ENCODE results near the gene SIPA1L3.

SIPA1L3 gene

GRCh38 chr19:38211766-38212165 lies 304.8 kb downstream of the SIPA1L3 start:
- DNase-seq, result no peak
- no peak overlapping the region for H3K27ac ChIP-seq

GRCh38 chr19:38213469-38213868 lies 306.5 kb downstream of the SIPA1L3 start:
- no peaks in the 10 kb centered on the region for H3K27me3 ChIP-seq (ENCODE audit: insufficient read depth, low read depth, severe bottlenecking)
- no peaks in the 10 kb centered on the region for H3K9me3 ChIP-seq (ENCODE audit: severe bottlenecking)

More at GRCh38 chr19:38211766-38212165, 304.8 kb downstream of the SIPA1L3 start:
- peaks cover 29% of the 10 kb centered on the region for H3K36me3 ChIP-seq
- H3K27me3 ChIP-seq (ENCODE audit: insufficient read depth, low read depth, severe bottlenecking), result no peaks in the 10 kb centered on the region
- no peak overlapping the region for H3K4me3 ChIP-seq (ENCODE audit: low read depth, low read length)
- no peaks in the 10 kb centered on the region for H3K9me3 ChIP-seq (ENCODE audit: severe bottlenecking)
- TF ChIP-seq CTCF (IDR thresholded peaks at IDR 0.05; ENCODE audit: low read depth, low read length), result no peak

GRCh38 chr19:38213911-38214625 lies 307.1 kb downstream of the SIPA1L3 start:
- no peak for DNase-seq
- peaks cover 48% of the 10 kb centered on the region for H3K36me3 ChIP-seq
- no peak overlapping the region for H3K4me3 ChIP-seq (ENCODE audit: low read depth, low read length)
- TF ChIP-seq CTCF (IDR thresholded peaks at IDR 0.05; ENCODE audit: low read depth, low read length), result no peak
- H3K27ac ChIP-seq, result no peak overlapping the region
- H3K27me3 ChIP-seq (ENCODE audit: insufficient read depth, low read depth, severe bottlenecking), result no peaks in the 10 kb centered on the region
- H3K9me3 ChIP-seq (ENCODE audit: severe bottlenecking), result no peaks in the 10 kb centered on the region

More at GRCh38 chr19:38213469-38213868, 306.5 kb downstream of the SIPA1L3 start:
- H3K27ac ChIP-seq, result no peak overlapping the region
- no peak for TF ChIP-seq CTCF (IDR thresholded peaks at IDR 0.05; ENCODE audit: low read depth, low read length)
- H3K4me3 ChIP-seq (ENCODE audit: low read depth, low read length), result no peak overlapping the region
- no peak for DNase-seq
- peaks cover 42% of the 10 kb centered on the region for H3K36me3 ChIP-seq

GRCh38 chr19:38216785-38217641 lies 310.0 kb downstream of the SIPA1L3 start:
- peaks cover 67% of the 10 kb centered on the region for H3K36me3 ChIP-seq
- TF ChIP-seq CTCF (IDR thresholded peaks at IDR 0.05; ENCODE audit: low read depth, low read length), result no peak
- no peak overlapping the region for H3K27ac ChIP-seq
- H3K4me3 ChIP-seq (ENCODE audit: low read depth, low read length), result no peak overlapping the region
- H3K9me3 ChIP-seq (ENCODE audit: severe bottlenecking), result no peaks in the 10 kb centered on the region
- no peaks in the 10 kb centered on the region for H3K27me3 ChIP-seq (ENCODE audit: insufficient read depth, low read depth, severe bottlenecking)
- DNase-seq, result no peak

GRCh38 chr19:38218204-38218603 lies 311.2 kb downstream of the SIPA1L3 start:
- Histone ChIP-seq H3K36me3 (peaks cover 68% of the 10 kb centered on the region), H3K27ac (no peak overlapping the region), H3K9me3 (ENCODE audit: severe bottlenecking) (no peaks in the 10 kb centered on the region), H3K4me3 (ENCODE audit: low read depth, low read length) (no peak overlapping the region), H3K27me3 (ENCODE audit: insufficient read depth, low read depth, severe bottlenecking) (no peaks in the 10 kb centered on the region)
- no peak for DNase-seq
- TF ChIP-seq CTCF (IDR thresholded peaks at IDR 0.05; ENCODE audit: low read depth, low read length), result no peak
